HG03342 (cell line): ENCODE results near the gene MYH10.
"Not testable (repeated sequence)": the region's sequence is repeated elsewhere in the genome, so short reads cannot be mapped to it uniquely, and the experiment has no call there.

Experiments used
- ATAC-seq: cut with Tn5 transposase; IDR thresholded peaks from one replicate; pipeline ENCODE4 v1.9.1; 2021; ENCODE audit warnings: mild to moderate bottlenecking, moderate library complexity; ENCODE audit not compliant: unreplicated experiment

MYH10 gene

DNA sequence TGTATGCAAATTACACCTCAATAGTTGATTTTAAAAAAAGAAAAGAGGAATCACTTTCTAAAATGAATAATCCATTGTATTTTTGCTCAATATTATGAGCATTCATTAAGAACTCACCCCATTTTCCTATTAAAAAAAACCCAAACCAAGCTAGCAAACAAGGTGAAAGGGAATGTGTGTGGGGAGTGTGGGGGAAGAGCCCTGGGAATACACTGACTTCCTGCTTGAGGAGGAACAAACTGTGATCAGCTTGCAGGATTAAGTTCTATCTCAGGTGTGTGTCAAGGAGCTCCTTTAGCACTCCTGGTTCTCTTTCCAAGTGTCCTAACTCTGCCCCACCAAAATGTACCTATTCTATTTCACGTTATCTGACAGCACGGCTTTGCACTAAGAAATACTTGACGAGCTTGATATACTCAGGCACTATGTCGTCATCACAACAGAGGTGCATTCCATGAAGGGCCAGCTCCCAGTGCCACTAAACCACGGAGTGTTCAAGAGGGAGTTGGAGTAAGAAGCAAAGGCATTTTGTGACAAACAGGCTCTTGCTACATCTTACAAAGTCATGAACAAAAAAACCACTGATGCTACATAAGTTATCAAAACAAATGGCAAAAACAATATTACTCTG lies 73.2 kb downstream of the MYH10 start:
- ATAC-seq = no peak

DNA sequence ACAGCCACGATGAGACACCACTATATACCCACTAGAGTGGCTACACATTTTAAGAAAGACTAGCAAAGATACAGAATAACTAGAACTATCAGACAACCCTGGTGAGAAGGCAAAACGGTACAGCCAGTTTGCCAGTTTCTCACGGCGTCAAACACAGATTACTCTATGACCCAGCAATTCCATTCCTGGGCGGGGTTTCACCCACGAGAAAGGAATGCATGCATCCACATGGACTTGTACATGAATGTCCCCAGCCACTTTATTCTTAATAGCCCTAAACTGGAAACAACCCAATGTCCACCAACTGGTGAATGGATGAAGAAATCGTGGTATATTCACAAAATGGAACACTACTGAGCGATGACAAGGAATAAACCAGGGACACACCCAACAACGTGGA lies 74.5 kb downstream of the MYH10 start:
- ATAC-seq = no peak

DNA sequence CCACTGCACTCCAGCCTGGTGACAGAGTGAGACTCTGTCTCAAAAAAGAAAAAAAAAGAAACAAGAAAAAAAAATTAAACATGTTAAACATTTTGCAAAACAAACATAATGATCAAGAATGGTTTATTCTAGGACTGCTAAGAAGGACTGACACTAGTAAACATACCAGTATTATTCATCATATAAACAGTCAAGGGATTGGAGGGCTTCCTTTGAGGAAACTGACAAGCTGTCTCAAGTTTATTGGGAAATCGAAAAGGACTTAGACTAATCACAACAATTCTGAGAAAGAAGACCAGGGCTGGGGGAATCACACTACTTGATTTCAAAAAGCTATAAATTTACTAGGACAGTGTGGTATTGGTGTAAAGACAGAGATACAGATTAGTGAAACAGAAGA lies 75.5 kb downstream of the MYH10 start:
- ATAC-seq = no peak

DNA sequence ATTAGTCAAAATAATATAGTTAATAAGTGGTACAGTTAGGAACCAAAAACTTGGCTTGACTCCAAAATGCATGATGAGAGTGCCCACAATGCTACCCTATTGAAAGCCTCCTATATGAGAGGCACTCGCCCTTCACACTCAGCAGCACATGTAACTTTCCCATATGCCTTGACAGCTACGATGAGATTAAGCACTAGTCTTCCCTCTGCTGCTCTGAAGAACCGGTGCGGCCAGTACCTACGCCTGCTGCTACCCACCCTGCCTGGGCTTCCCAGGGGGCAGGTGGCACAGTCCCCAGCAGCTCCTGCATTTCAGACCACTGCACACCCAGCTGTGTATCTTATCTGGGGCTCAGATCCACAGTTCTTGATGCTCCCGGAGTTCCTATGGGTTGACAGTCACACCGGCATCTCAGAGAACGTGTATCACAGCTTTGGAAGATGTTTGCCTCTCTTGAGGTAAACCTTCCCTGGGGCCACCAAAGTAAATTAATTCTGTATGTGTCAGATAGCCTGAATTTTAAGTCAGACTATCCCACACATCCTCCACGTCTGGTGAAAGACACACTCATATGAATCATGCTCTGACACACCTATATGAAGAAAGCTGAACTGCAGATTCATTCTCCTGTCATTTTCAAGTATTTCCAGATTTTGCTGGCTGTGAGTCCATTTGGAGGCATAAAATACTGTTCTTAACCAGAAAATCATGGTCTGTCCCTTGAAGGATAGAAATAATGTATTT lies 77.8 kb downstream of the MYH10 start:
- no peak for ATAC-seq

GRCh38 chr17:8542599-8543502 lies 87.7 kb downstream of the MYH10 start:
- no peak for ATAC-seq

DNA sequence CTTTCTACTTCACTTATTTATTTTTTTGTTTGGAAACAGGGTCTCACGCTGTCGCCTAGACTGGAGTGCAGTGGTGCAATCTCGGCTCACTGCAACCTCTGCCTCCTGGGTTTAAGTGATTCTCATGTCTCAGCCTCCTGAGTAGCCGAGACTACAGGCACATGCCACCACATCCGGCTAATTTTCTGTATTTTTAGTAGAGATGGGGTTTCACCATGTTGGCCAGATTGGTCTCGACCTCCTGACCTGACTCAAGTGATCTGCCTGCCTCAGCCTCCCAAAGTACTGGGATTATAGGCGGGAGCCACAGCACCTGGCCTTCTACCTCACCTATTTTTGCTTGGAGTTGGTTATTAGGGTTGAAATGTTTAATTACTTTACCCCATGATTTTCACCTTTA lies 90.5 kb downstream of the MYH10 start:
- ATAC-seq = not testable (repeated sequence)

DNA sequence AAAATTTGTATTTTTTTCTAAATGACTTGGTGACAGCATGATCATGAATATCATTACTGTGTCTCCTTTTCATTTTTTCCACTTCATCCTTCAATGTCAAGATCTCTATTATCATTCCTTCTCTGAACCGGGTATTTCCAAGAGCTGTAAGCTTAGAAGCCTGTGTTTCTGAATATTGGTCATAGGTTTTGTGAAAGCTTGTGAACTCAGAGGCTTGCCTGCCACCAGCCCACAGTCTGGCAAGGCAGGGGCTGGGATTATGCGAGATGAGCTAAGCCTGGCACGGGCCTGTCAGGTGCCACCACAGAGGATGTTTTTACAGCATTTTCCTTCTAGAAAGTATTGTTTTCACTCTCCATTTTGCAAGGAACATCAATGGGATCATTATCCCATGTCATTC lies 92.8 kb downstream of the MYH10 start:
- no peak for ATAC-seq

DNA sequence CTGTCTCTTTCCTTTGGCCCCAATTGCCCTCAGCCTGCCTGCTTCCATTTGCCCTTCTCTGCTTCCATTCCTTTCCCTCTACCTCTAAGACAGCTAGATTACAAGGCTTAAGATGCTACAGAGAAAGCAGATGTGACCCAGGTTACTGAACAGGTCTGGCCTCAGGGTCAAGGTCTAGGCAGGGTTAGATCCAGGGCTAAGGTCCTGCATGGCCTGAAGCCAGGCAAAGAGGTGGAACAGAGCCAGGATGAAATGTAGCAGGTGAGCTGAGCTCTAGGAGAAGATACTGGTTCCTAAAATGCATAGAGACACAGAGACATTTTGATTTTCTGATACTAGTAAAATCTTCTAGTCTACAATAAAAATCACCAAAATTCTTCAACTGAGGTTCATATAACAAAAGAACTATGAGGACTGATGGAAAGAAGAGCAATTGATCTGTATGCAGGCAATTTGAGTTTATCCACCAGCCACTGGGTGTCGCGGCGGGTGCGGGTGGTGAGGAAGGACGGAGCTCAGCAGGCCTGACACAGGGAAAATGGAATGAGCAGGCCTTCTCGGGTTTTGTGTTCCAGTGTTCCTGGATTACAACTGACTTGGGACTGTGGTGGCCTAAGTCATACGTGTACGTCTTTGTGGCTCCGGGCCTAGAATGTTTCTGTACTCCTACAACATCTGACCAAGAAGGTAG lies 95.9 kb downstream of the MYH10 start:
- ATAC-seq = no peak

GRCh38 chr17:8532021-8532420 lies 98.5 kb downstream of the MYH10 start:
- ATAC-seq = no peak

- no peak for ATAC-seq
Observed at GRCh38 chr17:8522577-8522976, 107.9 kb downstream of the MYH10 start.

DNA sequence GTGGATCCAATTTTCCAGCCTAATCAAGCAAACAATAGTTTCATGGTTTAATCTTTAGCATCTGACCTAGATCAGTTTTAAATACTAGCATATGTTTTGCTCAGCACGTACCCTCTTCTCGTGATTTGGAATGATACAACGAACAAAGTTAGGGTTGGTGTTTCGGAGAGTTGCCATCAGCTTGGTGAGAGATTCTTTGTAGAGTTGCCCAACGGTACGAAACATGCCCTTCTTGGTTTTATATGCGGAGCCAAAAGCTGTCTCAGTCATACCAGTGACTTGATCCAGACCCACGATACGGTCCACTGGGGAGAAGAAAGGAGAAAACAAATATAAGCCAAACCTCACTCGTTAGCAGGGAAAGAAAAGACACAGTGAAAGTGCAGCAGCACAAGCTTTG lies 109.5 kb downstream of the MYH10 start:
- ATAC-seq = no peak

GRCh38 chr17:8518850-8519249 lies 111.7 kb downstream of the MYH10 start:
- ATAC-seq = no peak

DNA sequence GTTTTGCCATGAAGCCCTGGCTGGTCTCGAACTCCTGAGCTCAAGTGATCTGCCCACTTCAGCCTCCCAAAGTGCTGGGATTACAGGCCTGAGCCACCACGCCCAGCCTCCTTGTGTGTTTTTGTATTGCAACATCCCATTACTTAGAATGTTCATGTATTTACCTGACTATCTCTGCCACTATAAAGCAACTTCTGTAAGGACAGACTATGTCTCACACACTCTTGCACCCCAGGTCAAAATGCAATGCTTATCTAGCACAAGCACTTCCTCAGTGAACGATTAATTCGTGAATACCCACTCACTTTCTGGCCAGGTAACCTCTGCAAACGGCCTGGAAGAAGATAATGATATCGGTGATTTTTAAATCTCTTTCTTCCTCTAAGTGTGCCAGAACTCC lies 112.2 kb downstream of the MYH10 start:
- ATAC-seq = no peak

GRCh38 chr17:8514801-8515200 lies 115.7 kb downstream of the MYH10 start:
- ATAC-seq = no peak

- no peak for ATAC-seq
Observed at GRCh38 chr17:8506145-8506544, 124.4 kb downstream of the MYH10 start.

DNA sequence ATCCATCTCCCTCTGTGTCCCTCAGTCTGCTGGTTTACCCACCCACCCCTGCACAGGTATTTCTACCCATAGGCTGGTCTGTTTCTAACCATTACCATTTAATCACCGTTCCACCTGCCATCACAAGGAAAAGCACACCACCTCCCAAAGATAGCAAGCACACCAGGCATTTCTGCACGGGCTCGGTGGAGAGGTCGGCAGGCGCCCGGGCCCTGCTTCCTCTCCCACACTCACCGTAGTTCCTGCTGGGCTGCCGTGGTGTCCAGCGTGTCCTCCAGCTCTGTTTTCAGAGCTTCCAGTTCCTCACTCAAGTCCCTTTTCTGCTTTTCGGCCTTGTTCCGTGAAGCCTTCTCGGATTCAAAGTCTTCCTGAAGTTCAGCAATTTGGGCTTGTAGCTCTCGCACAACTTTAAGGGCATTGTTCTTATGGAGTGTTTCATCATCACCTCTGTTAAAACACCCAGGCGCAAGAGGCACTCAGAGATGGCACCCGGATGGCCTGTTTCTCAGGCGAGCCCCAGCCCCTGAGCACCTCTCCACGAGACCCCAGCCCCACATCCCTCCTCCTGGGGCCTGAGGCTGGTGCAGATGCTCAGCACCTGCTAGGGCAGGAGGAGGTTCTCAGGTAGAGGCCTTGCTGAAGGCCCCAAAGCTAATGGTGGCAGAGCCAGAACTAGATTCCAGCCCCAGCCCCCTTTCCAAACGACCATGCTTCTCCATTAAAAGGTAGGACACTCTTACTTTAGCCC lies 125.9 kb downstream of the MYH10 start:
- ATAC-seq = no peak

DNA sequence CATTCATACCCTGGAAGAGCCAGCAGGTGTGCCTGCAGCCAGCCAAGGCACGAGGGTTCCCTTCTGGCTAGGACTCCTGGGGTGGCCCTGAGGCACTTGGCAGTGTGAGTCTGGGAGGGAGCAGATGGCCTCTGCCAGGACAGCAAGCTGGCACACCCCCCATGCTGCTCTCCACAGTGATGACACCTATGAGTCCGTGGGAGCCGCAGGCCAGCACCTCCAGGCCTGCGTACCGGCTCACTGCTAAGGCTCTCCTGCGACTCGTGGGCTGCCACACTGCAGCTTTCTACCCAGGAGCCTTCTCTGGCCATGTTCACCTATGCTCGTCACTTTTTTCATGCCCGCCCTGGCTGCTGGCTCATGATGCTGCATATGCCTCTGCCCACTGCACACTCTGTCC lies 126.7 kb downstream of the MYH10 start:
- ATAC-seq = no peak

DNA sequence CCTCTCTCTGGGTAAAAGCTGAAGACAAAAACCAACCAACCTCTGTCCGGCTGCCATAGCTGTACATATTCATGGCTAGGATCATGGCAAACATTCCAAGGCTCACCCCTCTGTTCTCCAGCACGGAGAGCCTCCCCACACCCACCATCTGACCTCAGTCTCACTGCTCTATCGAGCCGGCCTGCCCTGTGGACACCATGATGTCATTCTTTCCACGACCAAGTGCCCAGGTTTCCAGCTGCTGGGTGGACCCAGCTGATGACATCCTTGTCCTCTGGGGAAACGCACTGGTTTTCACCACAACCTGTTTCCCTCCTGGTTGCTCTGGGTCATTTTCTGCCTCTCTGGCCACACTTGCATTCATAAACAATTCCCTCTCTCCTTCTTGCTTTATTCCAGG lies 127.2 kb downstream of the MYH10 start:
- no peak for ATAC-seq

- ATAC-seq = no peak
Observed at GRCh38 chr17:8502126-8502525, 128.4 kb downstream of the MYH10 start.

DNA sequence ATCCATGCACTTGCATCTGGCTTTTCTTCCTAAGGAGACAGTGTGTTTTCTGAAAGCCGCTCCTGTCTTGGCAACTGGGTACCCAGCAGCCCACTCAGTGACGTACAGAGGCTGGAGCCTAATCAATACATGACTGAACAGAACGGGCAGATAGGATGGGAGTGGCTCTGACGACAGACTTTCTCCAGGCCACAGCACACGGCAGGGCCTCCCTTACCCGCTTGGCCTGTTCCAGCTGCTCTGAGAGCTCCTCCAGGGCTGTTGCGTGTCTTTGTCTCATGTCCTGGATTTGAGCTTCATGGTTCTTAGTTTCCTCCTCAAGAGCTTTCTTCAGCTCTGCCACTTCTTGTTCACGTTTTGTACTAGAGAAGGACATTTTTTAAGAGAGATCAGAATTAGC lies 129.9 kb downstream of the MYH10 start:
- ATAC-seq = no peak
